Activated CD4-positive, alpha-beta memory T cell treated with anti-CD3 and anti-CD28 coated beads for 36 hours (primary cell): ENCODE measurements around the gene ATXN7. TPM values are rescaled to one million over a fixed set of nuclear protein-coding genes. Genes with fewer than 3 reads are reported as not detected.

Experiments used
- CTCF ChIA-PET: fragments of 350-600 bp; sonication (Branson Sonifier 250); formaldehyde crosslinking; loops from one replicate; lab custom pipeline; 2021; ENCODE audit warnings: antibody characterized with exemption, inconsistent platforms; lab: Charles Lee
- POLR2A ChIA-PET: fragments of 350-600 bp; sonication (Branson Sonifier 250); formaldehyde crosslinking; loops from one replicate; lab custom pipeline; 2021; ENCODE audit warnings: antibody characterized with exemption; lab: Charles Lee
- DNase-seq: peaks from one replicate; pipeline ENCODE4 v3.0.0-alpha.2; 2020
- H3K27ac Mint-ChIP-seq: one replicate; pipeline ENCODE4 v1.8.0; 2021; ENCODE audit warnings: mixed read lengths
- H3K27me3 Mint-ChIP-seq: one replicate; pipeline ENCODE4 v1.8.0; 2021; ENCODE audit warnings: mixed read lengths
- H3K36me3 Mint-ChIP-seq: one replicate; pipeline ENCODE4 v1.8.0; 2021; ENCODE audit warnings: mixed read lengths
- H3K4me1 Mint-ChIP-seq: one replicate; pipeline ENCODE4 v1.8.0; 2021; ENCODE audit warnings: low read depth, mixed read lengths
- H3K4me3 Mint-ChIP-seq: one replicate; pipeline ENCODE4 v1.8.0; 2021; ENCODE audit warnings: mild to moderate bottlenecking, mixed read lengths
- H3K9me3 Mint-ChIP-seq: one replicate; pipeline ENCODE4 v1.8.0; 2021; ENCODE audit warnings: mixed read lengths
- intact Hi-C: fragments of 100-400 bp; cut with micrococcal nuclease; formaldehyde crosslinking; loops from one replicate; pipeline ENCODE4 v1.15.1; 2023
- total RNA-seq, 2 experiments: library from RNA; stranded (reverse); gene quantifications; one replicate each; pipeline ENCODE4 v1.2.3, GENCODE V29; 2021

ATXN7 gene
- total RNA-seq, 2 experiments from 2014 or later = 26.3 to 29.4 TPM

DNA sequence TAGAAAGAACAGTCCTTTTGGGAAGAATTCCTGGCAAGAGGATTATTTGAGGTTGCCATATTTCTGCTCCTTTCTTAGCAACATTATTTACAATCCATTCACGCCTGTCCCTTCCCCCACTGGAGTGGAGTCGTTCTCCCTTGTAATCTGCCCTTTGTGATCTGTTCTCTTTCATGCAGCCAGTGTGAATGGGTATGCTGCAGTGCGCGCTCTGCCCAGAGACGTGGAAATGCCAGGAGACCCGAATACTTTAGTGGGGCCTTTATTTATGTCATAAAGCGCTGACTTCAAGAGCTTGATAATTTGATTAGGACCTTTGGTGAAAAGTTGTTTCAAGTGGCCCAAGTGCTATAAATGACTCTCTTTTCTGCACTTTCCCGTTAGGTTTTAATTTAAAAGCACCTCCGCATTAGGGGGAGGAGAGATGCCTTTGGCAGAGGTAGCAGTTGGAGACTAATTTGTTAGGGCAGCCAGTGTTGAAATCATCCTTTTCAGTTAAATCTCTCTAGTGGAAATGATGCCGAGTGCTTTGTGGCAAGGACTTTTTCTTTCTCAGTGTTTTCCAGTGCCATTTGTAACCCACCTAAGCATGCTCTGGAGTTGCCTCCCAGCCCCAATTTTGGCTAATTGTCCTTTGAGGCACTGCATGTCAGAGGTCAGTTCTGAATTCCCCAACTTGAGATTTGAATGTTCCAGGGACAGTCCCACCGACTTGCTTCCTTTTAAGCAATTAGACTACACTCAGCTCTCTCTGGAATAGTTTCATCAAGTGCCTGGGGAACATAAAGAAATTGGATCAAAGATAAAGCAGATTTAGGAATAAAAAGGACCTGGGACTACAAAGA lies 107.2 kb downstream of the ATXN7 start:
- peaks cover 5% of the 10 kb centered on the region for H3K36me3 Mint-ChIP-seq
- CTCF ChIA-PET = interaction anchor here (1.5 to 25.3 kb wide), 3 partner anchors 8 to 23 kb away, joined by 3 to 360 read pairs (median 130); no protein-coding TSS in a partner anchor
- POLR2A ChIA-PET = interaction anchor here (0.7 kb wide), 1 partner anchor 12 kb away, joined by 3 read pairs; no protein-coding TSS in a partner anchor

GRCh38 chr3:63972196-63972595 lies 108.5 kb downstream of the ATXN7 start:
- Mint-ChIP-seq H3K27me3 (no peaks in the 10 kb centered on the region), H3K36me3 (peaks cover 5% of the 10 kb centered on the region), H3K27ac (peak overlapping the region; percentile 86), H3K4me1 (peaks cover 92% of the 10 kb centered on the region), H3K4me3 (peak overlapping the region; percentile 24), H3K9me3 (no peaks in the 10 kb centered on the region)
- DNase-seq = no peak
- CTCF ChIA-PET = interaction anchor here (0.8 to 25.3 kb wide), 4 partner anchors 6 to 23 kb away, joined by 3 to 360 read pairs (median 77); no protein-coding TSS in a partner anchor
- intact Hi-C loops = no loop called here
- POLR2A ChIA-PET = no interaction called here

More for the DNA sequence above, 107.2 kb downstream of the ATXN7 start:
- intact Hi-C loops = no loop called here
- H3K27me3 Mint-ChIP-seq = no peaks in the 10 kb centered on the region
- H3K27ac Mint-ChIP-seq = peak overlapping the region; percentile 90
- no peak for DNase-seq
- peak overlapping the region; percentile 71 for H3K4me3 Mint-ChIP-seq
- H3K4me1 Mint-ChIP-seq = peaks cover 91% of the 10 kb centered on the region
- no peaks in the 10 kb centered on the region for H3K9me3 Mint-ChIP-seq

GRCh38 chr3:63972987-63973386 lies 109.3 kb downstream of the ATXN7 start:
- Mint-ChIP-seq H3K4me1 (peaks cover 94% of the 10 kb centered on the region), H3K27me3 (no peaks in the 10 kb centered on the region), H3K36me3 (peaks cover 5% of the 10 kb centered on the region), H3K9me3 (no peaks in the 10 kb centered on the region), H3K4me3 (no peak overlapping the region), H3K27ac (peak overlapping the region; percentile 86)
- DNase-seq = no peak
- POLR2A ChIA-PET = no interaction called here
- CTCF ChIA-PET = interaction anchor here (2.1 to 25.3 kb wide), 2 partner anchors 10 to 21 kb away, joined by 24 to 360 read pairs; no protein-coding TSS in a partner anchor
- intact Hi-C loops = no loop called here

GRCh38 chr3:63973406-63973805 lies 109.7 kb downstream of the ATXN7 start:
- intact Hi-C loops = no loop called here
- POLR2A ChIA-PET = no interaction called here

GRCh38 chr3:63974451-63974850 lies 110.8 kb downstream of the ATXN7 start:
- Mint-ChIP-seq H3K27ac (peak overlapping the region; percentile 3), H3K9me3 (no peaks in the 10 kb centered on the region), H3K4me3 (no peak overlapping the region), H3K27me3 (no peaks in the 10 kb centered on the region), H3K4me1 (peaks cover 93% of the 10 kb centered on the region), H3K36me3 (peaks cover 5% of the 10 kb centered on the region)
- intact Hi-C loops = no loop called here
- no peak for DNase-seq
- CTCF ChIA-PET = interaction anchor here (25.3 kb wide), 1 partner anchor 19 kb away, joined by 360 read pairs; no protein-coding TSS in a partner anchor
- POLR2A ChIA-PET = no interaction called here

More at GRCh38 chr3:63973406-63973805, 109.7 kb downstream of the ATXN7 start:
- H3K36me3 Mint-ChIP-seq = peaks cover 5% of the 10 kb centered on the region
- no peak overlapping the region for H3K4me3 Mint-ChIP-seq
- H3K27me3 Mint-ChIP-seq = no peaks in the 10 kb centered on the region
- peaks cover 94% of the 10 kb centered on the region for H3K4me1 Mint-ChIP-seq
- no peak for DNase-seq
- H3K9me3 Mint-ChIP-seq = no peaks in the 10 kb centered on the region
- peak overlapping the region; percentile 5 for H3K27ac Mint-ChIP-seq
- CTCF ChIA-PET = interaction anchor here (2.1 to 25.3 kb wide), 2 partner anchors 11 to 20 kb away, joined by 24 to 360 read pairs; no protein-coding TSS in a partner anchor

- H3K27ac Mint-ChIP-seq = peak overlapping the region; percentile 63
- H3K27me3 Mint-ChIP-seq = no peaks in the 10 kb centered on the region
- intact Hi-C loops = no loop called here
- DNase-seq = no peak
- H3K9me3 Mint-ChIP-seq = no peaks in the 10 kb centered on the region
- H3K4me3 Mint-ChIP-seq = no peak overlapping the region
- ChIA-PET CTCF (interaction anchor here (6.8 to 25.3 kb wide), 2 partner anchors 9 to 18 kb away, joined by 130 to 360 read pairs; no protein-coding TSS in a partner anchor), POLR2A (interaction anchor here (6.6 kb wide), 1 partner anchor 9 kb away, joined by 51 read pairs; no protein-coding TSS in a partner anchor)
- peaks cover 92% of the 10 kb centered on the region for H3K4me1 Mint-ChIP-seq
- H3K36me3 Mint-ChIP-seq = peaks cover 14% of the 10 kb centered on the region
Observed at GRCh38 chr3:63975723-63976122, 112.1 kb downstream of the ATXN7 start.

DNA sequence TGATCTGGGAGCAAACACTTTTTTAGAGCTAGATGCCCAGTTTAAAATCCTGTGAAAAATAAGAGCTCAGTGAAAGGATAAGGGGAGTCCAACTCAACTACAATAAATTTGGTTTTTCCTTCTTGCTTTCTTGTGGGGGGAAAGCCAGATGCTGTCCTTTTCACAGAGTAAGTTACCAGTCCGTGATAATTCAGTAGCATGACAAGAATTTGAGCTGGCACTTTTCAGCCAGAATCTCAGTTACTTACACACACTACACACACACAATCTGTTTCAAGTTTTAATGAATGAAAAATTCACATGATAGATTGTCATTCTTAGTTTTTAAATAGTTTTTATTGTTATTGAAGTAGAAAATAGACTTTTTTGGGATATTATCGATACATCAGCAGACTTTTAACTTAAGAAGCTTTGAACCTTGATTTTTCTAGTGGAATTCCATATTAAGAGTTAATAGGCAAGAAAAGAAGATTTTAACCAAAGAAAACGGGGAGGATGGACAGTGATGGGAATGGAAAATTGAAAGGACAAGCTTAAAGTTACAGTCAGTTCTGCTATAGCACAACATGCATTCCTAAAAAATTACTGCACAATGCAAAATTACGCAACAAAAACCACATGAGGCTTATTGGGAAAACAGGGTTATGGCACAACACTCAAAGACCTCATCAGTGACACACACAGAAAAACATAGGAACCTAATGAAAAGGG lies 112.6 kb downstream of the ATXN7 start:
- no peak overlapping the region for H3K4me3 Mint-ChIP-seq
- peaks cover 14% of the 10 kb centered on the region for H3K36me3 Mint-ChIP-seq
- no peak for DNase-seq
- H3K27ac Mint-ChIP-seq = peak overlapping the region; percentile 63
- ChIA-PET POLR2A (interaction anchor here (6.6 kb wide), 1 partner anchor 10 kb away, joined by 51 read pairs; no protein-coding TSS in a partner anchor), CTCF (interaction anchor here (0.6 to 25.3 kb wide), 3 partner anchors 10 to 140 kb away, joined by 4 to 360 read pairs (median 130); no protein-coding TSS in a partner anchor)
- H3K4me1 Mint-ChIP-seq = peaks cover 92% of the 10 kb centered on the region
- no peaks in the 10 kb centered on the region for H3K9me3 Mint-ChIP-seq
- no peaks in the 10 kb centered on the region for H3K27me3 Mint-ChIP-seq
- intact Hi-C loops = no loop called here

GRCh38 chr3:63976872-63977200 lies 113.2 kb downstream of the ATXN7 start:
- ChIA-PET CTCF (interaction anchor here (6.8 to 25.3 kb wide), 2 partner anchors 10 to 17 kb away, joined by 130 to 360 read pairs; no protein-coding TSS in a partner anchor), POLR2A (interaction anchor here (6.6 kb wide), 1 partner anchor 11 kb away, joined by 51 read pairs; no protein-coding TSS in a partner anchor)
- intact Hi-C loops = no loop called here
- DNase-seq = no peak
- Mint-ChIP-seq H3K4me1 (peaks cover 94% of the 10 kb centered on the region), H3K27ac (peak overlapping the region; percentile 49), H3K36me3 (peaks cover 14% of the 10 kb centered on the region), H3K9me3 (no peaks in the 10 kb centered on the region), H3K27me3 (no peaks in the 10 kb centered on the region), H3K4me3 (no peak overlapping the region)

GRCh38 chr3:63977893-63978292 lies 114.2 kb downstream of the ATXN7 start:
- POLR2A ChIA-PET = interaction anchor here (6.6 kb wide), 1 partner anchor 12 kb away, joined by 51 read pairs; no protein-coding TSS in a partner anchor
- no peak for DNase-seq
- Mint-ChIP-seq H3K4me1 (peaks cover 94% of the 10 kb centered on the region), H3K4me3 (peak overlapping the region; percentile 13), H3K27ac (peak overlapping the region; percentile 40), H3K27me3 (no peaks in the 10 kb centered on the region), H3K36me3 (peaks cover 20% of the 10 kb centered on the region), H3K9me3 (no peaks in the 10 kb centered on the region)
- CTCF ChIA-PET = interaction anchor here (0.7 to 25.3 kb wide), 3 partner anchors 11 to 20 kb away, joined by 3 to 360 read pairs (median 130); no protein-coding TSS in a partner anchor
- intact Hi-C loops = loop anchor here (2.0 kb wide), 1 partner anchor 13 kb away; no protein-coding TSS in a partner anchor

- Mint-ChIP-seq H3K9me3 (no peaks in the 10 kb centered on the region), H3K27ac (peak overlapping the region; percentile 90), H3K4me1 (peaks cover 87% of the 10 kb centered on the region), H3K36me3 (peaks cover 21% of the 10 kb centered on the region), H3K27me3 (no peaks in the 10 kb centered on the region), H3K4me3 (peak overlapping the region; percentile 77)
- intact Hi-C loops = loop anchor here (1.0 to 2.0 kb wide), 2 partner anchors 11 to 14 kb away; no protein-coding TSS in a partner anchor
- CTCF ChIA-PET = interaction anchor here (0.7 to 25.3 kb wide), 10 partner anchors 13 to 117 kb away, joined by 3 to 360 read pairs (median 4); partner anchors contain the start of gene PSMD6
- peak; percentile 32 for DNase-seq
- POLR2A ChIA-PET = interaction anchor here (0.9 to 6.6 kb wide), 2 partner anchors 13 to 67 kb away, joined by 5 to 51 read pairs; partner anchors contain the start of gene SCAANT1
Observed at GRCh38 chr3:63979093-63979885, 115.6 kb downstream of the ATXN7 start.
